GM18870 (cell line): ENCODE results near the gene UGGT2.
"Not testable (repeated sequence)": the region's sequence is repeated elsewhere in the genome, so short reads cannot be mapped to it uniquely, and the experiment has no call there.

Experiments used
- ATAC-seq: cut with Tn5 transposase; IDR thresholded peaks from one replicate; pipeline ENCODE4 v1.9.1; 2021; ENCODE audit warnings: moderate library complexity; ENCODE audit not compliant: unreplicated experiment

Gene UGGT2

GRCh38 chr13:95970878-95971277, 82.3 kb downstream of the UGGT2 start:
- no peak for ATAC-seq

- no peak for ATAC-seq
These were observed 84.3 kb downstream of the UGGT2 start for GRCh38 chr13:95968906-95969305.

- ATAC-seq, result no peak
These were observed 95.9 kb downstream of the UGGT2 start for GRCh38 chr13:95957331-95957730.

- no peak for ATAC-seq
These were observed 96.5 kb downstream of the UGGT2 start for GRCh38 chr13:95956589-95957148.

- no peak for ATAC-seq
These were observed 97.5 kb downstream of the UGGT2 start for GRCh38 chr13:95955719-95956118.

GRCh38 chr13:95955255-95955654, 97.9 kb downstream of the UGGT2 start:
- peak; percentile 90 for ATAC-seq

- no peak for ATAC-seq
These were observed 98.9 kb downstream of the UGGT2 start for GRCh38 chr13:95954266-95954665.

GRCh38 chr13:95950103-95950502, 103.1 kb downstream of the UGGT2 start:
- ATAC-seq, result no peak

- ATAC-seq, result no peak
These were observed 104.5 kb downstream of the UGGT2 start for GRCh38 chr13:95948656-95949055.

GRCh38 chr13:95937714-95938320, 115.4 kb downstream of the UGGT2 start:
- ATAC-seq, result no peak

GRCh38 chr13:95931300-95932025, 121.7 kb downstream of the UGGT2 start:
- ATAC-seq, result no peak

- no peak for ATAC-seq
These were observed 123.8 kb downstream of the UGGT2 start for GRCh38 chr13:95929430-95929829.

- ATAC-seq, result not testable (repeated sequence)
These were observed 124.8 kb downstream of the UGGT2 start for GRCh38 chr13:95928367-95928906.

- ATAC-seq, result no peak
These were observed 127.0 kb downstream of the UGGT2 start for GRCh38 chr13:95926231-95926630.

GRCh38 chr13:95924389-95924994, 128.7 kb downstream of the UGGT2 start:
- ATAC-seq, result no peak

- peak; percentile 72 for ATAC-seq
These were observed 131.7 kb downstream of the UGGT2 start for GRCh38 chr13:95921485-95921884.

- no peak for ATAC-seq
These were observed 132.7 kb downstream of the UGGT2 start for GRCh38 chr13:95920485-95920884.

GRCh38 chr13:95918860-95919259, 134.3 kb downstream of the UGGT2 start:
- no peak for ATAC-seq

- ATAC-seq, result no peak
These were observed 138.2 kb downstream of the UGGT2 start for GRCh38 chr13:95914991-95915501.

- no peak for ATAC-seq
These were observed 146.2 kb downstream of the UGGT2 start for GRCh38 chr13:95906999-95907398.

- no peak for ATAC-seq
These were observed 149.6 kb downstream of the UGGT2 start for GRCh38 chr13:95903569-95903968.
